Smooth muscle cell (in vitro differentiated cells): ENCODE data around the gene APOC4. TPM values are rescaled to one million over a fixed set of nuclear protein-coding genes. Genes with fewer than 3 reads are reported as not detected.

Experiments
- DNase-seq: peaks from one replicate; lab custom pipeline; 2025; ENCODE audit not compliant: unreplicated experiment; lab: John Stamatoyannopoulos, UW
- H2AFZ ChIP-seq: fragments of 200-600 bp; sonication (generic); 2 replicates; pipeline ENCODE4 v1.6.0; 2016; ENCODE audit warnings: antibody characterized with exemption, low read depth, mild to moderate bottlenecking
- H3F3A ChIP-seq: fragments of 200-600 bp; sonication (generic); 2 replicates; pipeline ENCODE4 v1.6.0; 2017; ENCODE audit warnings: antibody characterized with exemption, low read depth
- H3K27ac ChIP-seq: fragments of 200-600 bp; sonication (generic); 2 replicates; pipeline ENCODE4 v1.5.1; 2016; ENCODE audit warnings: low read depth, mild to moderate bottlenecking
- H3K27me3 ChIP-seq: fragments of 200-600 bp; sonication (generic); 2 replicates; pipeline ENCODE4 v1.6.1; 2016; ENCODE audit warnings: low read depth, mild to moderate bottlenecking
- H3K36me3 ChIP-seq: fragments of 200-600 bp; sonication (generic); 2 replicates; pipeline ENCODE4 v1.5.1; 2016; ENCODE audit warnings: low read depth
- H3K4me1 ChIP-seq: fragments of 200-600 bp; sonication (generic); 2 replicates; pipeline ENCODE4 v1.5.1; 2016; ENCODE audit warnings: low read depth
- H3K4me2 ChIP-seq: fragments of 200-600 bp; sonication (generic); 2 replicates; pipeline ENCODE4 v1.6.0; 2016; ENCODE audit warnings: mild to moderate bottlenecking
- H3K4me3 ChIP-seq: fragments of 200-600 bp; sonication (generic); 2 replicates; pipeline ENCODE4 v1.5.1; 2016; ENCODE audit warnings: mild to moderate bottlenecking
- H3K79me2 ChIP-seq: fragments of 200-600 bp; sonication (generic); 2 replicates; pipeline ENCODE4 v1.6.0; 2016; ENCODE audit warnings: low read depth, mild to moderate bottlenecking
- H3K9ac ChIP-seq: fragments of 200-600 bp; sonication (generic); 2 replicates; pipeline ENCODE4 v1.6.0; 2016; ENCODE audit warnings: low read depth
- H3K9me3 ChIP-seq: fragments of 200-600 bp; sonication (generic); replicated peaks from 2 replicates; pipeline ENCODE4 v1.5.1; 2016; ENCODE audit warnings: low read depth
- H4K20me1 ChIP-seq: fragments of 200-600 bp; sonication (generic); 2 replicates; pipeline ENCODE4 v1.6.0; 2016; ENCODE audit warnings: low read depth
- WGBS: methylation state at CpG from one replicate; pipeline ENCODE4 v1.1.7; 2016; ENCODE audit warnings: low lambda C conversion rate; 5-methylcytosine and 5-hydroxymethylcytosine counted together
- polyA plus RNA-seq: library from polyadenylated mRNA; unstranded; fragments of >200 nt; fragmentation: Nextera tagmentation; extraction: Ambion mirVana; gene quantifications from 2 replicates; pipeline ENCODE4 v1.2.1, GENCODE V29; 2016
- total RNA-seq: library from RNA; depleted of rRNA; stranded (reverse); fragments of >200 nt; gene quantifications from 2 replicates; pipeline ENCODE4 v1.2.3, GENCODE V29; 2014
- TF ChIP-seq, protein P1 (sequence below): fragments of 200-600 bp; sonication (generic); IDR thresholded peaks from 2 replicates; pipeline ENCODE4 v1.5.1; 2017; ENCODE audit warnings: borderline replicate concordance, mild to moderate bottlenecking, antibody characterized with exemption; ENCODE audit not compliant: insufficient read depth, poor library complexity, severe bottlenecking

The APOC4 gene
- total and polyA plus RNA-seq, 2 experiments from 2014 or later = not detected

- no peak for DNase-seq
- Histone ChIP-seq H3K4me1 (no peaks in the 10 kb centered on the region), H3K9me3 (no peaks in the 10 kb centered on the region), H2AFZ (no peak overlapping the region), H3K9ac (no peak overlapping the region), H3K27me3 (no peaks in the 10 kb centered on the region), H4K20me1 (peaks cover 24% of the 10 kb centered on the region), H3K4me2 (no peak overlapping the region), H3K79me2 (no peaks in the 10 kb centered on the region), H3K36me3 (peaks cover 10% of the 10 kb centered on the region), H3F3A (no peaks in the 10 kb centered on the region), H3K4me3 (no peak overlapping the region), H3K27ac (no peak overlapping the region)
- TF ChIP-seq, protein P1, sequence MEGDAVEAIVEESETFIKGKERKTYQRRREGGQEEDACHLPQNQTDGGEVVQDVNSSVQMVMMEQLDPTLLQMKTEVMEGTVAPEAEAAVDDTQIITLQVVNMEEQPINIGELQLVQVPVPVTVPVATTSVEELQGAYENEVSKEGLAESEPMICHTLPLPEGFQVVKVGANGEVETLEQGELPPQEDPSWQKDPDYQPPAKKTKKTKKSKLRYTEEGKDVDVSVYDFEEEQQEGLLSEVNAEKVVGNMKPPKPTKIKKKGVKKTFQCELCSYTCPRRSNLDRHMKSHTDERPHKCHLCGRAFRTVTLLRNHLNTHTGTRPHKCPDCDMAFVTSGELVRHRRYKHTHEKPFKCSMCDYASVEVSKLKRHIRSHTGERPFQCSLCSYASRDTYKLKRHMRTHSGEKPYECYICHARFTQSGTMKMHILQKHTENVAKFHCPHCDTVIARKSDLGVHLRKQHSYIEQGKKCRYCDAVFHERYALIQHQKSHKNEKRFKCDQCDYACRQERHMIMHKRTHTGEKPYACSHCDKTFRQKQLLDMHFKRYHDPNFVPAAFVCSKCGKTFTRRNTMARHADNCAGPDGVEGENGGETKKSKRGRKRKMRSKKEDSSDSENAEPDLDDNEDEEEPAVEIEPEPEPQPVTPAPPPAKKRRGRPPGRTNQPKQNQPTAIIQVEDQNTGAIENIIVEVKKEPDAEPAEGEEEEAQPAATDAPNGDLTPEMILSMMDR = no peak
- WGBS = 98% methylated on average over 21 of the region's 21 CpGs
Measured at GRCh38 chr19:44973982-44974735, 32.1 kb downstream of the APOC4 start.

- no peak for DNase-seq
- Histone ChIP-seq H3K36me3 (peaks cover 10% of the 10 kb centered on the region), H3K79me2 (no peaks in the 10 kb centered on the region), H3K4me3 (no peak overlapping the region), H3K9ac (no peak overlapping the region), H3K9me3 (no peaks in the 10 kb centered on the region), H3K4me1 (no peaks in the 10 kb centered on the region), H2AFZ (no peak overlapping the region), H3K27me3 (no peaks in the 10 kb centered on the region), H3K4me2 (no peak overlapping the region), H3F3A (no peaks in the 10 kb centered on the region), H3K27ac (no peak overlapping the region), H4K20me1 (peaks cover 23% of the 10 kb centered on the region)
- 93% methylated on average over 5 of the region's 5 CpGs for WGBS
- TF ChIP-seq, protein P1 = no peak
Measured at GRCh38 chr19:44974857-44975256, 32.8 kb downstream of the APOC4 start.

GRCh38 chr19:44975444-44975843, 33.4 kb downstream of the APOC4 start:
- no peak overlapping the region for H3K27ac ChIP-seq
- TF ChIP-seq, protein P1 = no peak
- no peak overlapping the region for H3K9ac ChIP-seq
- H3F3A ChIP-seq = no peaks in the 10 kb centered on the region
- 99% methylated on average over 4 of the region's 4 CpGs for WGBS
- H3K79me2 ChIP-seq = no peaks in the 10 kb centered on the region
- no peak for DNase-seq
- no peak overlapping the region for H2AFZ ChIP-seq
- H3K4me2 ChIP-seq = no peak overlapping the region
- no peaks in the 10 kb centered on the region for H3K9me3 ChIP-seq
- no peaks in the 10 kb centered on the region for H3K27me3 ChIP-seq
- no peaks in the 10 kb centered on the region for H3K4me1 ChIP-seq
- H3K4me3 ChIP-seq = no peak overlapping the region
- H4K20me1 ChIP-seq = peaks cover 20% of the 10 kb centered on the region
- peaks cover 10% of the 10 kb centered on the region for H3K36me3 ChIP-seq

GRCh38 chr19:44984005-44984404, 42.0 kb downstream of the APOC4 start:
- TF ChIP-seq, protein P1 = no peak
- no peaks in the 10 kb centered on the region for H3K9me3 ChIP-seq
- no peaks in the 10 kb centered on the region for H3K79me2 ChIP-seq
- H4K20me1 ChIP-seq = no peaks in the 10 kb centered on the region
- no peak overlapping the region for H3K9ac ChIP-seq
- H3F3A ChIP-seq = no peaks in the 10 kb centered on the region
- H3K27ac ChIP-seq = no peak overlapping the region
- 97% methylated on average over 9 of the region's 9 CpGs for WGBS
- DNase-seq = no peak
- no peaks in the 10 kb centered on the region for H3K36me3 ChIP-seq
- no peak overlapping the region for H2AFZ ChIP-seq
- H3K27me3 ChIP-seq = no peaks in the 10 kb centered on the region
- H3K4me3 ChIP-seq = no peak overlapping the region
- no peaks in the 10 kb centered on the region for H3K4me1 ChIP-seq
- no peak overlapping the region for H3K4me2 ChIP-seq
